ENCODE results near the gene RBM42.

Gene RBM42

DNA sequence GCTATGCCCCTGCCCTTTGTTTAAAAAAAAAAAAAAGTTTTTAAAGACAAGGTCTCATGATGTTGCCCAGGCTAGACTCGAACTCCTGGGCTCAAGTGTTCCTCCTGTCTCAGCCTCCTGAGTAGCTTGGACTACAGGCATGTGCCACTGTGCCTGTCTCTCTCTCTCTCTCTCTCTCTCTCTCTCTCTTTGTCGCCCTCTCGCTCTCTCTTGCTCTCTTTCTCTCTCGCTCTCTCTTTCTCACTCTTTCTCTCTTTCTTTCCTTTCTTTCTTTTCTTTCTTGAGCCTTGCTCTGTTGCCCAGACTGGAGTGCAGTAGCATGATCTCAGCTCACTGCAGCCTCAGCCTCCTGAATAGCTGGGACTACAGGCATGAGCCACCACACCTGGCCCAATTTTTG, 26.8 kb downstream of the RBM42 start:
- no peak for DNase-seq

DNA sequence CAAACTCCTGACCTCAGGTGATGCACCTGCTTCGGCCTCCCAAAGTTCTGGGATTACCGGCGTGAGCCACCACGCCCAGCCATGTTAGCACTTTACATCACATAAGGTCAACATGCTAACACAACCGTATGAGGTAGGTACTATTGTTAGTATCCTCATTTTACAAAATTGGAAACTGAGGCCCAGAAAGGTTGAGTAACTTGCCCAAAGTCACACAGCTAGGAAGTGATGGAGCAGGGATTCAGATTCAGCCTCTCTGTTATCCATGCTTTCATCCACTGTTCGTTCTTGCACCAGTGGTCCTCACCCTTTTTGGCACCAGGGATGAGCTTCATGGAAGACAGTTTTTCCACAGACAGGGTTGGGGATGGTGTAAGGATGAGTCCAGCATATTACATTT, 27.9 kb downstream of the RBM42 start:
- no peak for DNase-seq

DNA sequence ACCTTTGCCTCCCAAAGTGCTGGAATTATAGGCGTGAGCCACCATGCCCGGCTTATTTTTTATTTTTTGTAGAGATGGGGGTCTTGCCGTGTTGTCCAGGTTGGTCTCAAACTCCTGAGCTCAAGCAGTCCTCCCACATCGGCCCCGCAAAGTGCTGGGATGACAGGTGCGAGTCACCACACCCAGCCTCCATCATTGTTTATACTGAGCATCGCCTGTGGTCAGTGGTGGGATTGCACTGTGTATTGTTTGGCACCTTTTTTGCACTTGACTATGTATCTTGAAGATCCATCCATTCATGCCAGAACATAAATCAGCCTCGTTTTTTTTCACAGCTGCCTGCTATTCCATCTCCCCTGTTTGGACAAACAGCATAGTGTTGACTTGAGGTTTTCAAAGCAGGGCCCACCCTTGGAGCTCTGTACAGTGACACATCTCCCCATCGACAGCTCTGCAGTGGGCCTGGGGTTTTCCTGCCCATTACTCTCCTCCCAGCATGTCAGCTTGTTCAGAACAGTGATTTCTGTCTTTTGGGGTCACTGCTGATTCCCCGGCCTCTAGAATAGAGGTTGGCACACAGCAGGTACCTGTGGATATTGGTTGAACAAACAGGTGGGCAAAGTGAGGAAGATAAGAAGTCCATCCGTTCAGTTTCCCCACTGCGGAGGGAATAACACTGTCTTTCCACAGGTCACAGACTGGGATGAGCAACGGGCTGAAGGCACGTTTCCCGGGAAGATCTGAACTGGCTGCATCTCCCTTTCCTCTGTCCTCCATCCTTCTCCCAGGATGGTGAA, 29.3 kb downstream of the RBM42 start:
- DNase-seq, result no peak

DNA sequence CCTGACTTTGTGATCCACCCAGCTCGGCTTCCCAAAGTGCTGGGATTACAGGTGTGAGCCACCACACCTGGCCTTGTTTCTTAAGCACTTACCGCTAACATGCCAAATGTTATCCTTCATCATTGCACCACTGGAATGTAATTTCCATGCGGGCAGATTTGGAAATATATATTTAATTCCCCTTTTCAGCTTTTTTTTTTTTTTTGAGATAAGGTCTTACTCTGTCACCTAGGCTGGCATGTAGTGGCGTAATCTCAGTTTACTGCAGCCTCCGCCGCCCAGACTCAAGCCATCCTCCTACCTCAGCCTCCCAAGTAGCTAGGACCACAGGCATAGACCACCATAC, 33.1 kb downstream of the RBM42 start:
- no peak for DNase-seq

DNA sequence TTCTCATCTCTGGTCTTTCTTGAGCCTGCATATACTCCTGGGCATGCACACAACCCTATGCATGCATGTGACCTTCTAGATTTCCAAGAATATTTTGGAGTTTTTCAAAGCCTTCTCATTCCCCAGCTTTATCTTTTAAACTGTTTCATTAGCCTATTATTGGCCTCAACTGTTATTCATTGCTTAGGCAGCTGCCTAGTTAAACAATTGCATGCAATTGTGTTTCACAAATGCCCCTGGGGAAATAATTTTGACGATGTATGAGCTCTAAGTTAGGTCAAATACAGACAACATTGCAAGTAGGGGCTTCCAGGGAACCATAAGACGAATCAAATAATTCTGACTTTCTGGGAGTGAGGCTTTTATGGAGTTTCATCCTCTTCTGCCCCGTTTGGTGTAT, 35.1 kb downstream of the RBM42 start:
- no peak for DNase-seq

DNA sequence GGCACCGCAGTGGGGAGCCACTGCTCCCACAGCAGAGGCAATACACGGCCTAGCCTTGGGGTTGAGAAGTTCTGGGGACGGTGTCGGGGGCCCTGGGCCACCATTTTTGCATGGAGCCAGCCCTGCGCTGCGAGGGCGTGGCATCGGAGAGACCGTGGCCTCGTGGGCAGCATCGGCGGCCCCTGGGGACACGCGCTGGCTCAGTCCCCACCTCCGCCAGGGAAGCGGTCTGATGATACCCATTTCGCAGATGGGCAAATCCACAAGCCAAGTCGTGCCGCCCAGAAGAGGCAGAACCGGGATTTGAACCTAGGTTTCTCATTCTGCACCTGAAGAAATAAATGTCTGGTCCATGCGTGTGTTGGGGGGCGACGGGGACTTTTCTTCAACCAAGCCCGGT, 36.3 kb downstream of the RBM42 start:
- no peak for DNase-seq

DNA sequence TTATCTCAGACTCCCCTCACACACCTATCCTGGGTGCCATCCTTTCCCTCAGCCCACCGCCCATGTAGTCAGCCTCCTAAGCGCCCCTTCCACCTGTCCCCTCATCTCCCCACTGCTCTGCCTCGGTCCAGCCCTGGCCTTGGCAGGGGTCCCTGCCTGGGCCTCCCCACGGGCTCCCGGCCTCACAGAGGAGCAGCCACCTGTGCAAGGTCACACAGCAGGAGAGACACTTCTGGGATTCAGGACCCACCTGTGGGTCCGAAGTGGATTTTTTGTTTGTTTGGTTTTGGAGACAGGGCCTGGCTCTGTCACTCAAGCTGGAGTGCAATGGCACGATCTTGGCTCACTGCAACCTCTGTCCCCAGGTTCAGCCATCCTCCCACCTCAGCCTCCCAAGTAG, 36.8 kb downstream of the RBM42 start:
- no peak for DNase-seq

DNA sequence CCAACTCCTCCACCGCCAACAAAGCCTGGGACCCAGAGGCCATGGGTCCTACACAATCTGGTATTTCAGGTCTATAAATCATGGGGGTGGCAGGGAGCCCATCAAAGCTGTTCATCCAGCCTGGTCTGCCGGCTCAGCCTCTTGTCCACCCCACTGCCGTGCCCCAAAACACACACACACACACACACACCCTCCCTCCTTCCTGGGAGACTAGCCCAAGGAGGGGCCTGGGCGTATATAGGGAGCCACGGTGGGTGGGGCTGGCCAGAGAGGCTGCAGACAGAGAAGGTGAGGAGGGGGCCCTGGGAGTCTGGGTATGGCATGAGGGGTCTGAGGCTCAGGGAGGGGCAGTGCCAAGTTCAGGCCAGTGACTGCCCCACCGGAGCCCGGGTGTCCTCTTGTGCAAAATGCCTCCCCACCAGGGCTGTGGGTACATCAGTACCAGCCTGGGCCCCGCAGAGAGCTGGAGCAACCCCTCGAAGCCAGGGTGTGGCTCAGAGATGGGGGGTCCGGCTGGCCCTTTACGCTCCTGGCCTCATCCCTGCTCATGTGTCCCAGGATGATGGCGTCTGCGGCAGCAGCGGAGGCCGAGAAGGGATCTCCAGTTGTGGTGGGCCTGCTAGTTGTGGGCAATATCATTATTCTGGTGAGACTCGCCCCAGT, 37.5 kb downstream of the RBM42 start, which contains the start of gene UPK1A:
Gene UPK1A, plus strand, starts transcription at position 267 of the 663 bp plus-strand sequence. Its CDS starts 296 bp downstream, at position 563.
- no peak for DNase-seq

DNA sequence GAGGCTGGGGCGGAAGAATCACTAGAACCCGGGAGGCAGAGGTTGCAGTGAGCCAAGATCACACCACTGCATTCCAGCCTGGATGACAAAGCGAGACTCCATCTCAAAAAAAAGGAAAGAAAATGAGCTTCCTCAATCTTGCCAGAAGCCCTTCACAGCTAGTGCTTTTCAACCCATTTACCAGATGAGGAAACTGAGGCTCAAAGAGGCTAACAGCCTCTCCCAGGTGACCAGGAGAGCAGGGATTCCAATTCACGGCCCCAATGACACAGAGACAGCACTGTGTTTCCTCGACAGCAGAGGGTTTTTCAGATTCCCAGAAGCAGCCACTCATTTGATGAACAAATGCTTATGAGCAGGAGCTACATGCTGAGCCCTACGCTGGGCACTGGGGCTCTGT, 40.7 kb downstream of the RBM42 start:
- no peak for DNase-seq

DNA sequence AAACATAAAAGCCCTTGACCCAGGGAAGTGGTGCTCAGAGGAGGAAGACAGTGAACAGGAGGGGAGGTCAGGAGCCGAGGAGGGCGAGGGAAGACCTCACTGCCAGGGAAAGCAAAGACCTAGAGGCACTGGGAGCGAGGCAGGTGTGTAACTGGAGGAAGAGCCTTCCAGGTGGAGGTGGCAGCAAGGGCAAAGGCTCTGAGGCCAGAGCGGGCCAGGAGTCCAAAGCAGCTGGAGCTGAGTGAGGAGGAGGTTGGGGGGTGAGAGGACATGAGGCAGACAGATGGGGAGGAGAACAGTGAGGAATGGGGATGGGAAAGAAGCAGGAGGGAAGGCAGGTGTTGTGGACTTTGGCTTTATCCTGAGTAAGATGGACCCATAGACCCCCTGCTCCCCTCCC, 41.1 kb downstream of the RBM42 start:
- no peak for DNase-seq

DNA sequence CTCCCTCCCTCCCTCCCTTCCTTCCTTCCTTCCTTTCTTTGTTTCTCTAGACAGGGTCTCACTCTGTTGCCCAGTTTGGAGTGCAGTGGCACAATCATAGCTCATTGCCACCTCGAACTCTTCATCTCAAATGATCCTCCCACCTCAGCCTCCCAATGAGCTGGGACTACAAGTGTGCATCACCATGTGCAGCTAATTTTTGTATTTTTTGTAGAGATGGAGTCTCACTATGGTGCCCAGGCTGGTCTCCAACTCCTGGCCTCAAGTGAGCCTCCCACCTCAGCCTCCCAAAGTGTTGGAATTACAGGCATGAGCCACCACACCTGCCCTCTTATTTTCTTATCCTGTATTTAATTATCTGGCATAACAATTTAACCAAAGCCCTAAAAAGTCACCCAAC, 41.9 kb downstream of the RBM42 start:
- no peak for DNase-seq

DNA sequence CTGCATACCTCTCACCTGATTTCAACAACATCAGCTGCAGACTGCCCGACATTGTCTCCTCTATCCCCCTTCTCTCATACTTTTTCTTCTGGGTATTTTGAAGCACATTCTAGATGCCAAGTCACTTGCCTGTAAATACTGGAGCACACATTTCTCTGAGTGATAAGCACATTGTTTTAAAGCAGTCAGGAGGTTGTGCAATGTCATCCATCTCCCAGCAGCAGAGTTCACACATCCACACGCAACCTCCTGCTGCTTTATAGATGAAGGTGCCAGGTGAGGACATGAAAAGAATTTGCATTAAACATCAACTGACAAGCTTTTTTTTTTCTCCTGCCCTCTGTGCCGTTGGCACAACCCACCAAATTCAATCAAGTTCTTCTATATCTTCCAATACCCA, 43.0 kb downstream of the RBM42 start:
- no peak for DNase-seq

DNA sequence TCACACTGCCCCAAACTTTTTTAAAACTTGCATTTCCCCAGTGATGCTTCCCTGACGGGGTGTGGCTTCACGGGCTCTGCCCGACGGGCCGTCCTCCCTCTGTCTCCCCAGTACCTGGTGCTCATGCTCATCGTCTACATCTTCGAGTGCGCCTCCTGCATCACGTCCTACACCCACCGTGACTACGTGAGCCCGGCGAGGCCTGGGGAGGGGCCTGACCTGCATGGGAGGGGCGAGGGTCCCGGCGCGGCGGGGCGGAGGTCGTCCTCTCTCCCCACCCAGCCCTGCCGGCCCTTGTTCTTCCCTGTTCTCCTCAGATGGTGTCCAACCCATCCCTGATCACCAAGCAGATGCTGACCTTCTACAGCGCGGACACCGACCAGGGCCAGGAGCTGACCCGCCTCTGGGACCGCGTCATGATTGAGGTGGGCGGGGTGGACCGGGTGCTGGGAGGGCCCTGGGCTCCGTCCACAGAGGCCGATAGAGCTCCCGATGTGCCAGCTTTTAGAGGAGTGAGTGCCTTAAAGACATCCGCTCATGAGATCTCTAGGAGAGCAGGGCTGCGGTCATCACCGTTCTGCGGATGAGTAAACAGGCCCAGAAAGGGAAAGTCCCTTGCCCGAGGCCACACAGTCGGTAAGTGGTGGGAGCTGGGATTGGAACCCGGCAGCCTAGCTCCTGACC, 44.4 kb downstream of the RBM42 start:
- DNase-seq, result no peak

DNA sequence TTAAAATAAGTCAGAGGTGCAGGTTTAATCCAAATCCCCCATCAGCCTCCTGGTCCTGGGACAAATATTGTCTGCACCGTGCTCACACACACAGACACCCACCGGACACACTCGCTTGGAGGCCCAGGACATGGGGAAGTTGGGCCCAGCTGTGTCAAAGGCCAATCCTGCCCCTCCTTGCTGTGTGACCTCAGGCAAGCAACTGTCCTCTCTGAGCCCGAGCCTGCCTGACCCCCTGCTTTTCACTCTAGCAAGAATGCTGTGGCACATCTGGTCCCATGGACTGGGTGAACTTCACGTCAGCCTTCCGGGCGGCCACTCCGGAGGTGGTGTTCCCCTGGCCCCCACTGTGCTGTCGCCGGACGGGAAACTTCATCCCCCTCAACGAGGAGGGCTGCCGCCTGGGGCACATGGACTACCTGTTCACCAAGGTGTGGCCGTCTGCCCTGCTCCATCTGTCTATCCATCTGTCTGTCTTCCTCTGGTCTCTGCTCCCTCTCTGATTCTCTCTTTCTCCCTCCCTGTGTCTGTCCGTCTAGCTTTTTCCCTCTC, 46.8 kb downstream of the RBM42 start:
- DNase-seq, result no peak

Data from GOT3 (cell line).